SK-N-SH treated with all-trans-retinoic acid at 6 μM for 48 hours (cell line): Measurements from ENCODE around the gene MYL4.

Experiments used
- ATAC-seq: fragments of 200-7000 bp; cut with Tn5 transposase; 3 replicates; pipeline ENCODE4 v1.9.1; 2020; ENCODE audit warnings: mild to moderate bottlenecking, moderate library complexity
- ARNTL ChIP-seq: fragments of 450-650 bp; formaldehyde crosslinking; IDR thresholded peaks from 2 replicates; pipeline ENCODE4 v1.5.0; 2020; ENCODE audit warnings: low read depth, mild to moderate bottlenecking, moderate library complexity, borderline replicate concordance
- BACH2 ChIP-seq: fragments of 250-450 bp; sonication (Bioruptor Pico); IDR thresholded peaks from 2 replicates; pipeline ENCODE4 v1.9.0; 2021; ENCODE audit warnings: mild to moderate bottlenecking, borderline replicate concordance
- CREB5 ChIP-seq: fragments of 250-450 bp; sonication (Bioruptor Pico); IDR thresholded peaks from 2 replicates; pipeline ENCODE4 v1.5.1; 2020; ENCODE audit warnings: low read depth, mild to moderate bottlenecking, moderate library complexity
- CSDC2 ChIP-seq: fragments of 250-450 bp; sonication (Bioruptor Pico); IDR thresholded peaks from 2 replicates; pipeline ENCODE4 v1.5.0; 2020; ENCODE audit warnings: mild to moderate bottlenecking, moderate library complexity
- ESRRG ChIP-seq: fragments of 250-450 bp; sonication (Bioruptor Pico); IDR thresholded peaks from 2 replicates; pipeline ENCODE4 v1.6.1; 2021; ENCODE audit warnings: mild to moderate bottlenecking
- GLIS3 ChIP-seq: fragments of 250-450 bp; sonication (Bioruptor Pico); IDR thresholded peaks from 2 replicates; pipeline ENCODE4 v1.5.0; 2020; ENCODE audit warnings: mild to moderate bottlenecking, moderate library complexity
- ISL1 ChIP-seq: fragments of 250-450 bp; sonication (Bioruptor Pico); IDR thresholded peaks from 2 replicates; pipeline ENCODE4 v2.1.2; 2022; ENCODE audit warnings: mild to moderate bottlenecking, moderate library complexity
- OSR1 ChIP-seq: fragments of 250-450 bp; sonication (Bioruptor Pico); IDR thresholded peaks from 2 replicates; pipeline ENCODE4 v1.8.0; 2022; ENCODE audit warnings: moderate library complexity, mild to moderate bottlenecking, inconsistent platforms
- PPARA ChIP-seq: fragments of 250-450 bp; sonication (Bioruptor Pico); IDR thresholded peaks from 2 replicates; pipeline ENCODE4 v1.5.0; 2020; ENCODE audit warnings: mild to moderate bottlenecking, borderline replicate concordance
- RARB ChIP-seq: fragments of 250-450 bp; sonication (Bioruptor Pico); IDR thresholded peaks from 2 replicates; pipeline ENCODE4 v1.8.0; 2021; ENCODE audit warnings: mild to moderate bottlenecking, moderate library complexity
- SNAI2 ChIP-seq: fragments of 250-450 bp; sonication (Bioruptor Pico); IDR thresholded peaks from 2 replicates; pipeline ENCODE4 v1.5.0; 2020; ENCODE audit warnings: mild to moderate bottlenecking, moderate library complexity
- TCF4 ChIP-seq: fragments of 250-450 bp; sonication (Bioruptor Pico); IDR thresholded peaks from 2 replicates; pipeline ENCODE4 v1.8.0; 2021; ENCODE audit warnings: mild to moderate bottlenecking, moderate library complexity, borderline replicate concordance
- ZC3H10 ChIP-seq: fragments of 250-450 bp; sonication (Bioruptor Pico); IDR thresholded peaks from 2 replicates; pipeline ENCODE4 v1.5.1; 2021; ENCODE audit warnings: mild to moderate bottlenecking, moderate library complexity
- ZFP3 ChIP-seq: fragments of 250-450 bp; sonication (Bioruptor Pico); IDR thresholded peaks from 2 replicates; pipeline ENCODE4 v1.5.0; 2020; ENCODE audit warnings: mild to moderate bottlenecking, moderate library complexity
- ZFP30 ChIP-seq: fragments of 450-650 bp; formaldehyde crosslinking; IDR thresholded peaks from 2 replicates; pipeline ENCODE4 v1.5.0; 2022; ENCODE audit warnings: mild to moderate bottlenecking, moderate library complexity
- ZNF565 ChIP-seq: fragments of 450-650 bp; formaldehyde crosslinking; conservative IDR thresholded peaks from 2 replicates; pipeline ENCODE4 v1.5.0; 2020; ENCODE audit warnings: low read depth, mild to moderate bottlenecking, moderate library complexity
- ZNF70 ChIP-seq: fragments of 450-650 bp; formaldehyde crosslinking; IDR thresholded peaks from 2 replicates; pipeline ENCODE4 v1.5.0; 2020; ENCODE audit warnings: mild to moderate bottlenecking, moderate library complexity
- ZNF8 ChIP-seq: fragments of 450-650 bp; formaldehyde crosslinking; IDR thresholded peaks from 2 replicates; pipeline ENCODE4 v1.5.0; 2020; ENCODE audit warnings: mild to moderate bottlenecking, moderate library complexity
- TF ChIP-seq, protein P1 (sequence below): fragments of 250-450 bp; sonication (Bioruptor Pico); IDR thresholded peaks from 2 replicates; pipeline ENCODE4 v1.5.0; 2020; ENCODE audit warnings: mild to moderate bottlenecking, moderate library complexity
- TF ChIP-seq, protein P2 (sequence below): fragments of 250-450 bp; sonication (Bioruptor Pico); IDR thresholded peaks from 2 replicates; pipeline ENCODE4 v1.8.0; 2020; ENCODE audit warnings: mild to moderate bottlenecking, moderate library complexity, borderline replicate concordance
- TF ChIP-seq, protein P3 (sequence below): fragments of 250-450 bp; sonication (Bioruptor Pico); IDR thresholded peaks from 2 replicates; pipeline ENCODE4 v1.5.1; 2021; ENCODE audit warnings: mild to moderate bottlenecking, moderate library complexity

MYL4 gene

DNA sequence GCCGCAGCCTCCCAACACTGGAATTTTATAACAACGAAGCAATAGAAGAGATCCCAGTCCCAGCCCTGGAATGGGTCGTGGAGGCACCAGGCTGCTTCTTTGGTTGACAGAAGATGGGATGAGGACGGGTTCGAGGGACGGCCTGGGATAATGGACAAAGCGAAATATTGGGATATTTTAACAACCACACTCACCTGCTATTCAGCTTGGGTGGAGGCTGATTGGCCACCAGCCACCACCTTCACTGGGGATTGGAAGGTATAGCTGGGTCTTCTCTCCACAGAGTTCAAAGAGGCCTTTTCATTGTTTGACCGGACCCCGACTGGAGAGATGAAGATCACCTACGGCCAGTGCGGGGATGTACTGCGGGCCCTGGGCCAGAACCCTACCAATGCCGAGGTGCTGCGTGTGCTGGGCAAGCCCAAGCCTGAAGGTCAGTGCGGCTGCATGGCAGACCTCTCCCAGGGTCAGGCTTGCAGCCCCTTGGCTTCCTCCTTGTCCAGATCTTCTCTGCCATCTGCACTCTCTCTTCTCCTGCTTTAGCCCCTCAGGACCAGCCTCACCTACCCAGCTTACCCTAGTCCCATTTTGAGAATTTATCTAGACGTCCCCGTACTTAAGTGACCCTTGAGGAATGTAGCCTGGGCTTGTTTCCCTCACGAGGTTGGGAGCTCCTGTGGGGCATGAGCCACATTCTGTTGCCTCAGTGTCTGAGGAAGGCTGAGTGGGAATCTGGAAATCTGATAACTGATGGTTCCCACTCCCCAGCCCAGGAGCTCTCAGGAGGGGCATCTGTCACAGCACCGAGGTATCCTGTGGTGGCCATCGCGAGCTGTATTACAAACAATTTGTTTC is 10.7 kb downstream of the MYL4 start:
- no peak for TF ChIP-seq CREB5 (CRISPR knock-in tag)
- no peak for TF ChIP-seq ZC3H10 (CRISPR knock-in tag)
- no peak for TF ChIP-seq ISL1 (CRISPR knock-in tag)
- TF ChIP-seq GLIS3 (CRISPR knock-in tag), result no peak
- no peak for TF ChIP-seq ZNF565 (CRISPR knock-in tag)
- TF ChIP-seq PPARA (CRISPR knock-in tag), result no peak
- TF ChIP-seq OSR1 (CRISPR knock-in tag), result no peak
- TF ChIP-seq ESRRG (CRISPR knock-in tag), result no peak
- no peak for ATAC-seq

GRCh38 chr17:47220531-47220999 is 11.4 kb downstream of the MYL4 start:
- ATAC-seq, result no peak

More at GRCh38 chr17:47220531-47220999, 11.4 kb downstream of the MYL4 start:
- no peak for TF ChIP-seq ZC3H10 (CRISPR knock-in tag)
- TF ChIP-seq, protein P1, sequence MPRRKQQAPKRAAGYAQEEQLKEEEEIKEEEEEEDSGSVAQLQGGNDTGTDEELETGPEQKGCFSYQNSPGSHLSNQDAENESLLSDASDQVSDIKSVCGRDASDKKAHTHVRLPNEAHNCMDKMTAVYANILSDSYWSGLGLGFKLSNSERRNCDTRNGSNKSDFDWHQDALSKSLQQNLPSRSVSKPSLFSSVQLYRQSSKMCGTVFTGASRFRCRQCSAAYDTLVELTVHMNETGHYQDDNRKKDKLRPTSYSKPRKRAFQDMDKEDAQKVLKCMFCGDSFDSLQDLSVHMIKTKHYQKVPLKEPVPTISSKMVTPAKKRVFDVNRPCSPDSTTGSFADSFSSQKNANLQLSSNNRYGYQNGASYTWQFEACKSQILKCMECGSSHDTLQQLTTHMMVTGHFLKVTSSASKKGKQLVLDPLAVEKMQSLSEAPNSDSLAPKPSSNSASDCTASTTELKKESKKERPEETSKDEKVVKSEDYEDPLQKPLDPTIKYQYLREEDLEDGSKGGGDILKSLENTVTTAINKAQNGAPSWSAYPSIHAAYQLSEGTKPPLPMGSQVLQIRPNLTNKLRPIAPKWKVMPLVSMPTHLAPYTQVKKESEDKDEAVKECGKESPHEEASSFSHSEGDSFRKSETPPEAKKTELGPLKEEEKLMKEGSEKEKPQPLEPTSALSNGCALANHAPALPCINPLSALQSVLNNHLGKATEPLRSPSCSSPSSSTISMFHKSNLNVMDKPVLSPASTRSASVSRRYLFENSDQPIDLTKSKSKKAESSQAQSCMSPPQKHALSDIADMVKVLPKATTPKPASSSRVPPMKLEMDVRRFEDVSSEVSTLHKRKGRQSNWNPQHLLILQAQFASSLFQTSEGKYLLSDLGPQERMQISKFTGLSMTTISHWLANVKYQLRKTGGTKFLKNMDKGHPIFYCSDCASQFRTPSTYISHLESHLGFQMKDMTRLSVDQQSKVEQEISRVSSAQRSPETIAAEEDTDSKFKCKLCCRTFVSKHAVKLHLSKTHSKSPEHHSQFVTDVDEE (CRISPR knock-in tag), result no peak
- TF ChIP-seq ZFP30 (CRISPR knock-in tag), result no peak
- TF ChIP-seq ZFP3 (CRISPR knock-in tag), result no peak
- no peak for TF ChIP-seq ARNTL (CRISPR knock-in tag)
- no peak for TF ChIP-seq CREB5 (CRISPR knock-in tag)
- no peak for TF ChIP-seq ZNF565 (CRISPR knock-in tag)
- TF ChIP-seq ESRRG (CRISPR knock-in tag), result no peak
- no peak for TF ChIP-seq CSDC2 (CRISPR knock-in tag)
- no peak for TF ChIP-seq ZNF70 (CRISPR knock-in tag)
- TF ChIP-seq, protein P2, sequence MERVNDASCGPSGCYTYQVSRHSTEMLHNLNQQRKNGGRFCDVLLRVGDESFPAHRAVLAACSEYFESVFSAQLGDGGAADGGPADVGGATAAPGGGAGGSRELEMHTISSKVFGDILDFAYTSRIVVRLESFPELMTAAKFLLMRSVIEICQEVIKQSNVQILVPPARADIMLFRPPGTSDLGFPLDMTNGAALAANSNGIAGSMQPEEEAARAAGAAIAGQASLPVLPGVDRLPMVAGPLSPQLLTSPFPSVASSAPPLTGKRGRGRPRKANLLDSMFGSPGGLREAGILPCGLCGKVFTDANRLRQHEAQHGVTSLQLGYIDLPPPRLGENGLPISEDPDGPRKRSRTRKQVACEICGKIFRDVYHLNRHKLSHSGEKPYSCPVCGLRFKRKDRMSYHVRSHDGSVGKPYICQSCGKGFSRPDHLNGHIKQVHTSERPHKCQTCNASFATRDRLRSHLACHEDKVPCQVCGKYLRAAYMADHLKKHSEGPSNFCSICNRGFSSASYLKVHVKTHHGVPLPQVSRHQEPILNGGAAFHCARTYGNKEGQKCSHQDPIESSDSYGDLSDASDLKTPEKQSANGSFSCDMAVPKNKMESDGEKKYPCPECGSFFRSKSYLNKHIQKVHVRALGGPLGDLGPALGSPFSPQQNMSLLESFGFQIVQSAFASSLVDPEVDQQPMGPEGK (CRISPR knock-in tag), result no peak
- no peak for TF ChIP-seq ISL1 (CRISPR knock-in tag)
- TF ChIP-seq BACH2 (CRISPR knock-in tag), result no peak
- no peak for TF ChIP-seq TCF4 (CRISPR knock-in tag)
- no peak for TF ChIP-seq SNAI2
- no peak for TF ChIP-seq PPARA (CRISPR knock-in tag)
- TF ChIP-seq, protein P3, sequence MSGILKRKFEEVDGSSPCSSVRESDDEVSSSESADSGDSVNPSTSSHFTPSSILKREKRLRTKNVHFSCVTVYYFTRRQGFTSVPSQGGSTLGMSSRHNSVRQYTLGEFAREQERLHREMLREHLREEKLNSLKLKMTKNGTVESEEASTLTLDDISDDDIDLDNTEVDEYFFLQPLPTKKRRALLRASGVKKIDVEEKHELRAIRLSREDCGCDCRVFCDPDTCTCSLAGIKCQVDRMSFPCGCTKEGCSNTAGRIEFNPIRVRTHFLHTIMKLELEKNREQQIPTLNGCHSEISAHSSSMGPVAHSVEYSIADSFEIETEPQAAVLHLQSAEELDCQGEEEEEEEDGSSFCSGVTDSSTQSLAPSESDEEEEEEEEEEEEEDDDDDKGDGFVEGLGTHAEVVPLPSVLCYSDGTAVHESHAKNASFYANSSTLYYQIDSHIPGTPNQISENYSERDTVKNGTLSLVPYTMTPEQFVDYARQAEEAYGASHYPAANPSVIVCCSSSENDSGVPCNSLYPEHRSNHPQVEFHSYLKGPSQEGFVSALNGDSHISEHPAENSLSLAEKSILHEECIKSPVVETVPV (CRISPR knock-in tag), result no peak
- no peak for TF ChIP-seq ZNF8 (CRISPR knock-in tag)
- TF ChIP-seq RARB (CRISPR knock-in tag), result no peak
